SU-DHL-6 (cell line): Measurements from ENCODE around the gene HDGF.

Source experiments
- H2AFZ ChIP-seq: fragments of 200-600 bp; sonication (generic); 2 replicates; pipeline ENCODE4 v1.6.1; 2014; ENCODE audit warnings: low read depth, mild to moderate bottlenecking, moderate library complexity, mixed read lengths, antibody characterized with exemption, low read length; ENCODE audit not compliant: severe bottlenecking
- H3F3A ChIP-seq: fragments of 200-600 bp; shearing (Covaris generic); 2 replicates; pipeline ENCODE4 v1.6.0; 2016; ENCODE audit warnings: antibody characterized with exemption, mild to moderate bottlenecking; ENCODE audit not compliant: insufficient read depth
- H3K27ac ChIP-seq: fragments of 200-600 bp; sonication (generic); 2 replicates; pipeline ENCODE4 v1.5.1; 2016; ENCODE audit warnings: low read depth, mild to moderate bottlenecking, low read length, moderate library complexity, mixed read lengths
- H3K27me3 ChIP-seq: fragments of 200-600 bp; sonication (generic), shearing (Covaris generic); 2 replicates; pipeline ENCODE4 v1.6.0; 2014; ENCODE audit warnings: mild to moderate bottlenecking, low read length
- H3K36me3 ChIP-seq: fragments of 200-600 bp; sonication (generic); 2 replicates; pipeline ENCODE4 v1.6.1; 2014; ENCODE audit warnings: mild to moderate bottlenecking, low read length, mixed read lengths
- H3K4me2 ChIP-seq: fragments of 300-600, 200-600 bp; shearing (Covaris generic), sonication (generic); 2 replicates; pipeline ENCODE4 v1.6.0; 2014; ENCODE audit warnings: low read length, low read depth, mild to moderate bottlenecking; ENCODE audit not compliant: poor library complexity, severe bottlenecking
- H3K4me3 ChIP-seq: fragments of 200-600 bp; sonication (generic); 2 replicates; pipeline ENCODE4 v1.5.1; 2014; ENCODE audit warnings: antibody characterized with exemption, low read length, mild to moderate bottlenecking, mixed read lengths; ENCODE audit not compliant: insufficient read depth, poor library complexity, severe bottlenecking
- H3K79me2 ChIP-seq: fragments of 200-600 bp; sonication (generic); 2 replicates; pipeline ENCODE4 v1.6.1; 2014; ENCODE audit warnings: mild to moderate bottlenecking, low read length, moderate library complexity; ENCODE audit not compliant: insufficient read depth
- H3K9ac ChIP-seq: fragments of 200-600 bp; sonication (generic); 2 replicates; pipeline ENCODE4 v1.7.0; 2014; ENCODE audit warnings: mild to moderate bottlenecking, low read length
- H3K9me2 ChIP-seq: fragments of 200-600 bp; sonication (generic); replicated peaks from 2 replicates; pipeline ENCODE4 v1.6.1; 2014; ENCODE audit warnings: low read length; ENCODE audit not compliant: insufficient read depth
- H3K9me3 ChIP-seq: fragments of 200-600 bp; sonication (generic); 2 replicates; pipeline ENCODE4 v1.6.1; 2014; ENCODE audit warnings: low read length, mixed read lengths; ENCODE audit not compliant: insufficient read depth
- H4K20me1 ChIP-seq: fragments of 200-600 bp; sonication (generic); 2 replicates; pipeline ENCODE4 v1.6.1; 2014; ENCODE audit warnings: low read depth, mild to moderate bottlenecking, antibody characterized with exemption, low read length, moderate library complexity, mixed read lengths
- EZH2phosphoT487 ChIP-seq: fragments of 200-600 bp; sonication (generic), shearing (Covaris generic); conservative IDR thresholded peaks from 2 replicates; pipeline ENCODE4 v1.6.1; 2018; ENCODE audit warnings: mild to moderate bottlenecking, antibody characterized with exemption, low read length, moderate library complexity, mixed read lengths
- TF ChIP-seq, protein P1 (sequence below): fragments of 200-600 bp; sonication (generic); IDR thresholded peaks from one replicate; pipeline ENCODE4 v1.5.1; 2017; ENCODE audit warnings: antibody characterized with exemption, mild to moderate bottlenecking, low read length, moderate library complexity; ENCODE audit not compliant: insufficient read depth, poor library complexity, severe bottlenecking

HDGF gene

DNA sequence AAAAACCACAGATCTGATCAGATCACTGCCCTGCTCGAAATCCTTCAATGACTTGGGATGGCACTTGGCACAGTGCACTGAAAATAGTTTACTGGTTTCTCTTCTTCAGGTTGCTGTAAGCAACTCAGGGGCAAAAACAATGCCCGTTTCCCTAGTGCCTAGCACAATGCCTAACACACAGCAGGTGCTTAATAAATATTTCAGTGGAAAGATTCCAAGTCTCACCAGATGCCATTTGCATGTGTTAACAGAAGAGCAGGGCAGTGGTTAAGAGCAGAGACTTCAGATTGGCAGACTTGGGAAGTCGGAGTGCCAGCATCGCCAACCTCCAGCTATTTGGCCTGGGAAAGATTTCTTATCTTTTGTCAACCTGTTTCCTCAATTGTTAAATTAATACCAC lies 34.1 kb downstream of the HDGF start:
- H3K27ac ChIP-seq: no peak overlapping the region
- no peaks in the 10 kb centered on the region; the same call in 1 of the 2 replicates for H3K79me2 ChIP-seq
- H3K4me3 ChIP-seq: no peak overlapping the region
- no peaks in the 10 kb centered on the region; the same call in 1 of the 2 replicates for H4K20me1 ChIP-seq
- peaks cover 15% of the 10 kb centered on the region; the same call in 1 of the 2 replicates for H3F3A ChIP-seq
- no peaks in the 10 kb centered on the region for H3K9me3 ChIP-seq
- H3K9me2 ChIP-seq: no peaks in the 10 kb centered on the region
- no peak overlapping the region for H3K4me2 ChIP-seq
- H2AFZ ChIP-seq: no peak overlapping the region
- peaks cover 4% of the 10 kb centered on the region for H3K36me3 ChIP-seq
- no peaks in the 10 kb centered on the region for H3K27me3 ChIP-seq
- TF ChIP-seq EZH2phosphoT487: no peak
- TF ChIP-seq, protein P1, sequence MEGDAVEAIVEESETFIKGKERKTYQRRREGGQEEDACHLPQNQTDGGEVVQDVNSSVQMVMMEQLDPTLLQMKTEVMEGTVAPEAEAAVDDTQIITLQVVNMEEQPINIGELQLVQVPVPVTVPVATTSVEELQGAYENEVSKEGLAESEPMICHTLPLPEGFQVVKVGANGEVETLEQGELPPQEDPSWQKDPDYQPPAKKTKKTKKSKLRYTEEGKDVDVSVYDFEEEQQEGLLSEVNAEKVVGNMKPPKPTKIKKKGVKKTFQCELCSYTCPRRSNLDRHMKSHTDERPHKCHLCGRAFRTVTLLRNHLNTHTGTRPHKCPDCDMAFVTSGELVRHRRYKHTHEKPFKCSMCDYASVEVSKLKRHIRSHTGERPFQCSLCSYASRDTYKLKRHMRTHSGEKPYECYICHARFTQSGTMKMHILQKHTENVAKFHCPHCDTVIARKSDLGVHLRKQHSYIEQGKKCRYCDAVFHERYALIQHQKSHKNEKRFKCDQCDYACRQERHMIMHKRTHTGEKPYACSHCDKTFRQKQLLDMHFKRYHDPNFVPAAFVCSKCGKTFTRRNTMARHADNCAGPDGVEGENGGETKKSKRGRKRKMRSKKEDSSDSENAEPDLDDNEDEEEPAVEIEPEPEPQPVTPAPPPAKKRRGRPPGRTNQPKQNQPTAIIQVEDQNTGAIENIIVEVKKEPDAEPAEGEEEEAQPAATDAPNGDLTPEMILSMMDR: no peak
- H3K9ac ChIP-seq: no peak overlapping the region

DNA sequence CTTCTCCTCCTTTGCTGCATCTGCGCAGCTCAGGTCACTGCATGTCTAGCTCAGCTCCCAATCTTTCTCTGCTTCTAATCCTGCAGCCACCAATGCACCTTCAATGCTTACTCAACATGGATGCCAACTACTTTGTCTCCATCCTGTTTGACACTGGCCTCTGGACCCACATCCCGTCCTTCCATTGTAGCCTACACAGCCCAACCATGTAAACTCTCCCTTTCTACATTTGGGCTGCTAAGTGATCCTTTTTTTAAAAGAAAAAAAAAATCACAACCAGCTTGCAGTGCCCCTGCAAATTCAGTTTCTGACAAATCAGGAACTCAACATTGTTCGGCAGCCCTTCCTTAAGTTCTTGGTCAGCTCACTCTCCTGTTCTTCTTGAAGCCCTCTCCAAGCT lies 36.6 kb downstream of the HDGF start:
- no peak overlapping the region for H3K4me2 ChIP-seq
- H3K27ac ChIP-seq: no peak overlapping the region
- no peaks in the 10 kb centered on the region for H3K36me3 ChIP-seq
- no peak for TF ChIP-seq EZH2phosphoT487
- TF ChIP-seq, protein P1: no peak
- H3K4me3 ChIP-seq: no peak overlapping the region
- no peak overlapping the region for H3K9ac ChIP-seq
- no peaks in the 10 kb centered on the region for H3K9me2 ChIP-seq
- H3K27me3 ChIP-seq: no peaks in the 10 kb centered on the region
- no peaks in the 10 kb centered on the region for H3K9me3 ChIP-seq
- H3K79me2 ChIP-seq: no peaks in the 10 kb centered on the region; the same call in 1 of the 2 replicates
- H2AFZ ChIP-seq: no peak overlapping the region
- H3F3A ChIP-seq: peaks cover 8% of the 10 kb centered on the region; the same call in 1 of the 2 replicates
- H4K20me1 ChIP-seq: no peaks in the 10 kb centered on the region; the same call in 1 of the 2 replicates

DNA sequence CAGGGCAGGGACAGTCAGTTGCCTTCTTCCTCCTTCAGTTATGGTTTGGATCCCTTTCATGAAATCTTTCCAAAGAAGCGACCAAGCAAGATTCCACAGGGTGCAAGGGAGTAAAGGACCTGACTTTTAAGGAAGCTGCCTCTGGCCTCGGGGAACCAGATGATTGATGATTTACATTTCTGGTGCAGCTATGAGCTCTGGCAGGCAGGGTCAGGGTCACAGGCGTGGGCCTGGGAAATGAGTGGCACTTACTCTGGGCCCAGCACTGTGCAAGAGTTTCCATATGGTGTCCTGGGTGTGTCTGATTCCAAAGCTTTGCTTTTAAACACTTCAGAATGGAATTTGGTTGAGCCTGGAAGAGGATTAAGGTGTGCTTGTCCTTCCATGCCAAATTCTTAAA lies 38.8 kb downstream of the HDGF start:
- Histone ChIP-seq H3K27me3 (no peaks in the 10 kb centered on the region), H3K79me2 (no peaks in the 10 kb centered on the region), H4K20me1 (no peaks in the 10 kb centered on the region; the same call in 1 of the 2 replicates), H3K36me3 (no peaks in the 10 kb centered on the region), H3K4me2 (no peak overlapping the region), H3K9me2 (no peaks in the 10 kb centered on the region), H2AFZ (no peak overlapping the region), H3F3A (0 out of 2 replicates have a peak, but pooled peaks cover 5% of the 10 kb centered on the region), H3K9me3 (no peaks in the 10 kb centered on the region), H3K27ac (no peak overlapping the region), H3K4me3 (no peak overlapping the region), H3K9ac (no peak overlapping the region)
- no peak for TF ChIP-seq EZH2phosphoT487
- TF ChIP-seq, protein P1: no peak
